Measurements from ENCODE around the gene TOR1A. TPM values are rescaled to one million over a fixed set of nuclear protein-coding genes. Genes with fewer than 3 reads are reported as not detected.
"Not testable (repeated sequence)": the region's sequence is repeated elsewhere in the genome, so short reads cannot be mapped to it uniquely, and the experiment has no call there.

The TOR1A gene
- total RNA-seq, 1 donor from 2014 or later = 21.8 TPM

DNA sequence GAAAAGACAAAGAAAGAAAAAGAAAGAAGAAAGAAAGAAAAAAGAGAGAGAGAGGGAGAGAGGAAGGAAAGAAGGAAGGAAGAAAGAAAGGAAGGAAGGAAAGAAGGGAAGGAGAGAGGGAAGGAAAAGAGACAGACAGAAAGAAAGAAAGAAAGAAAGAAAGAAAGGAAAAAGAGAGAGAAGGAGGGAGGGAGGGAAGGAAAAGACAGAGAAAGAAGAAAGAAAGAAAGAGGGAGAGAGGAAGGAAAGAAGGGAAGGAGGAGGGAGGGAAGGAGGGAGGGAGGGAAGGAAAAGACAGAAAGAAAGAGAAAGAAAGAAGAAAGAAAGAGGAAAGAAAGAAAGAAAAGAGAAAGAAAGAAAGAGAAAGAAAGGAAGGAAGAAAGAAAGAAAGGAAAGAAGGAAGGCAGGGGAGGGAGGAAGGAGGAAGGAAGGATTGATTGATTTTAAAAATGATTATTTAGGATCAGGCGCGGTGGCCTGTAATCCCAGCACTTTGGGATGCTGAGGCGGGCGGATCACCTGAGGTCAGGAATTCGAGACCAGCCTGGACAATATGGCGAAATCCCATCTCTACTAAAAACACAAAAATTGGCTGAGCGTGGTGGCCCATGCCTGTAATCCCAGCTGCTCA, 44.3 kb downstream of the TOR1A start:
- no peak for DNase-seq

DNA sequence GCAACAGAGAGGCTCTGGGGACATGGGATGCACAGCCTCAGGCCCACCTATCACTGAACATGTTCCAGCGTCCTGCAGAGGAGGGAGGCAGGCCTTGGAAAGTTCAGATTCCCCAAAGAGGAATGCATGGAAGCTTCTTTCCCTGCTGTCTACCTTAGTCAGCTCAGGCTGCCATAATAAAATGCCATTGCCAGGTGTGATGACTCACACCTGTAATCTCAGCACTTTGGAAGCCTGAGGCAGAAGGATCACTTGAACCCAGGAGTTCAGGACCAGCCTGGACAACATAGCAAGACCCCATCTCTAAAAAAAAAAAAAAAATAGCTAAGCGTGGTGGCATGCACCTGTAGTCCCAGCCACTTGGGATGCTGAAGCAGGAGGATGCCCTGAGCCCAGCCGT, 45.5 kb downstream of the TOR1A start:
- no peak for DNase-seq

DNA sequence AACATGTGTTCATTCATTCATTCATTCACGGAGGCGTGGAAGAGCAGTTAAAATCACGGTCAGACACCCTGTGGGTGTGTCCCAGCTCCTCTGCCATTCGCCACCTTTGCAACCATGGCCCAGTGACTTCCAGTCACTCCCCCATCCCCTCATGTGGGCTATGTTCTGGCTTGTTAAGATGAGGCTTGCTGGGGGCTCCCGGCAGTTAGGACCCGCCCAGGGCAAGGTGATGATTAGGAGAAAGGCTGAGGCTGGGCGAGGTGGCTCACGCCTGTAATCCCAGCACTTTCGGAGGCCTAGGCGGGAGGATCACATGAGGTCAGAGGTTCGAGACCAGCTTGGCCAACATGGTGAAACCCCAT, 46.2 kb downstream of the TOR1A start:
- no peak for DNase-seq

DNA sequence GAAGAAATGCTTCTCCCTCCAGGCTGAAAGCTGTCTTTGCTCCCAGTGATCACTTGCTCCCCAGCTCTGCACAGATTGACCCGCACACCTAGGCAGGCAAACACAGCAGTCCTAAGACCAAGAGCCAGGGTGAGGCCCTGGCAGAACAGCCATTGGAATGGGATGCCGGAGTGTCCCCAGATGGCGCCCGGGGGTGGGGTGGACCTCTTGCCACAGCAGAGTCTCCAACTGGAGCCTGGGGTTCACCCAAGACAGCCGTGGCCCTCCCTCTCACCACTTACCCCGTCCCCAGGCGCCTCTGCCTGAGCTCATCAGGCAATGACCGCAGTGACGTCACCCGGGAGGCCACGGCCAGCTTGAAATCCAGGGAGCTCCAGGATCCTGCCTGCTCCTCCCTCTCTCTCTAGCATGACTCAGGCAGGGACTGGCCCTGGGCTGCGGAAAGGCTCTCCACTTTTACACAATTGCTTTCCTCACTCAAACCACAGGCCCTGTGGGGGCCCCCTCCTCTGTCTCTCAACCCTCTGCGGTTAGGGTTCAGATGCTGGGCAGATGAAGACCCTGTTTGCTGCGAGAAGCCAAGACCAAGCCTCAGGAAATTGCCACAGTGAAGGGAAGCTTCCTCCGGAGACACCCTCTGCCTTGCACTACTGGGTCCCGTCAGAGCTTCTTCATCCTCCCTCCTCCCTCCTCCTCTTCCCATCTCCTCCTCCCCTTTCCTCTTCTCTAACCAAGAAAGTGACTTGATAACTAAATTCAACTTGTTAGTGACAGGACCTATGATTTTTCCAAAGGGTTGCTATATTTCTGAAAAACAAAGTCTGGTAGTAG, 46.8 kb downstream of the TOR1A start:
- DNase-seq = peak; percentile 67

DNA sequence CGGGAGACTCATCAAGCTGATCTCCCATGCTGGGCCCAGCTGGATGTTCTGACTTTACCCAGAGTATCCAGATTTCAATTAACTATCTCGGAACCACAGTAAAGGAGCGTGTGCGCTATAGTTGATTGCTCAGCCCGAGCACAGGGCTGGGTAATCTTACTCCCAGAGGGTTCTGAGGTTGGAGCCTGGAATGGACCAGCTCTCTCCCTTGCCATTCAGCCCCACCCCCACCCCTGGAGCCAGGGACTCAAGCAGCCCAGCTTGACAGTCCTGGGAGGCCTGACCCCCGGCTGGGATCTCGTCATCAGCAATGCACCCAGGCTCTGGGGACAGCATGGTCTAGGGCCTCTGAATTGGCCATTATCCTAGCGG, 47.4 kb downstream of the TOR1A start:
- no peak for DNase-seq

DNA sequence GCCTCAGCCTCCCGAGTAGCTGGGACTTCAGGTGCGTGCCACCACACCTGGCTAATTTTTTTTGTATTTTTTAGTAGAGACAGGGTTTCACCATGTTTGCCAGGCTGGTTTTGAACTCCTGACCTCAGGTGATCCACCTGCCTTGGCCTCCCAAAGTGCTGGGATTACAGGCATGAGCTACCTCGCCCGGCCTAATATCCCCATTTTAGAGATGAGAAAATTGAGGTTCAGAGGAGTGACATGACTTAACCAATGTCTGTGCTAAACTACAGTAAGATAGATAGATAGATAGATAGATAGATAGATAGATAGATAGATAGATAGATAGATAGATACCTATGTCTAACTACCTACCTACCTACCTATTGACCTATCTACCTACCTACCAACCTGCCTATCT, 47.8 kb downstream of the TOR1A start:
- not testable (repeated sequence) for DNase-seq

DNA sequence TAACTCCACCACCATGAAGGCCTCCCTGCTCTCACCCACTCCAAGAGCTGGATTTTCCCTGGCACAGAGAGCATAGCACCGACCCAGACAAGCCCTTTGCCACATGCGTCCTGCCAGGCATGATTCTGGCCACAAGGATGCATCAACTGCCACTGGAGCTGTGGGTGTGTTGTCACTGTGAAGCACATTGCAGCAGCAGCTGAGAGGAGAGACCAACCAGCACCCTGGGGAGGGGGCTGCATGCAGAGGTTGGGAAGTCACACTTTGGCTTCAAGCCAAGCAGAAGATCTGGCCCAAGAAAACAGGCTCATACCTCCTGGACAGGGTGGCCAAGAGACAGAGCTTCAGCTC, 48.5 kb downstream of the TOR1A start:
- DNase-seq = no peak

DNA sequence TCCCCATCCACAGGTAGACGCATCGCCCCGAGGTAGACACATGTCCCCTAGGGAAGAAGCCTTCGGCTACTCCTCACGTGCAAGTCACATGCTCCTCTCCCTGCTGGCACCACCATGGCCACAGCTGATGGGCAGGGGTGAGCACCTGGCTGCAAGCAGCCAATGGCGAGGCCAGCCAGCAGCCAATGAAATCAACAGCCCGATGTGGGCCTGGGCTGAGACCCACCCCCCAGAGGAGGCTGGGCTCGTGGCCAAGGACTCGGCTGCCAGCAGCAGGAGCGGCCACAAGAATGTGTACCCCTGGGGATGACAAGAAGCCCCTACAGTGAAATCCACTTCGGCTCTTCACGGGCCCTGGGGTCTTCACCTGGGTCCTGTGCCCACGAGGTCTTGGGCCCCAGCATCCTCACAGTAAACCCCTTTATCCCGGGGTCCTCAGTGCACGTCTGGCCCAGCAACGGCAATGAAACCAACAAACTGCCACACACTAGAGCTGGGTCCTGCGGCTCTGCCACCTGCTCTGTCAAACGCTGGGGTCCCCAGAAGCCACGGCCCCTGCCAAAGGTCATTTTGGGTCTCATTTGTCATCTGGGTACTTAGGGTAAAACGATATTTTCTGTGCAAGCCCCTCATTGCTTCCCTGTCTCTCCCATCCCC, 49.0 kb downstream of the TOR1A start:
- no peak for DNase-seq

DNA sequence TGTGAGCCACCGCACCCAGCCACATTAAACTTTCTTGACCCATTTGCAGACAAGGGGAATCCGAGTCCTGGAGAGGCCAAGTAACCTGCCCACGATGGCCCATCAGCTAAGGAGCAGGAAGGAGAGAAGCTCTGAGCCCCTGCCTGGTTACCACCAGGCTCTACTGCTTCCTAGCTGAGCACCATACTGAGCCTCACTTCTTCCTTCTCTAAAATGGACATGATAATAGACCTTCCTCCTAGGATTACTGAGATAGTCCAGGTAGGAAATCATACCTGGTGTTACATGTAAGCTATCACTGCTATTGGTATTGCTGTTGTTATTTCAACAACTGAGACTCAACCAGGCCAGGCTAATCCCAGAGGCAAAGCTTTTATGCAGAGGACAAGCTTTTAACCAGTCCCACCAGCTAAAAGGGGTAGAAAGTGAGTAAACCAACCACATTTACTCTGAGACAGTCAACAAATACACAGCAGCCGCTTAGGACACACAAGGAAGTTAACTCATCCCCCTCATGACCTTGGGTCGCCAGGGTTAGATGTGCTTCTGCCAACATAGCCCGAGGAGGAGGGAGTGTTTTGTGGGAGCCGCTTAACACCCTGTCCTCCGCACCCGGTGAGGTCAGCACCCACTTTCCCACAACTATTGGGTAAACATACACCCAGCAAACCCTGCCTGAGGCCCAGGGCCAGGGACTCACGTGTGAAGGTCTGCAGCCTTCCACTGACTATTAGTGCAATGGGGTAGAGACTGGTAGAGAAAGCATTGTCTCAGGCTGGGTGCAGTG, 50.5 kb downstream of the TOR1A start:
- no peak for DNase-seq

DNA sequence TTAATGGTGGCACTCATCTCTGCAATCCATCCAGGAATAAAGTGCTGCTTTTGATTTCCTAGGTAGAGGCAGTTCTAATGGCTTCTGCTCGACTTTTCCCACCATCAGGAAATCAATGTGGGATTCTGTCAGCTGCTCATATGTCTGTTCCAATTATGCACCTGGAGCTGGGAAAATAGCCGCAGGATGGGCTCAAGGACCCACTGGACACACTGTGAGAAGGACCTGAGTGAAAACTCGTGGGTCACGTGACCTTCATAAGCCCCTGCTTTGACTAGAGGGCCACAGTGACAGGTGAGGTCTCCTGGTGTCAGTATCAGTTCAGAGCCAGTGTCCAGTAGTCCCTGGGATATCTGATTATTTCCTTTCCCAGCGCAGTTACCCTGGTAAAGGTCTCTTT, 53.2 kb downstream of the TOR1A start:
- no peak for DNase-seq

DNA sequence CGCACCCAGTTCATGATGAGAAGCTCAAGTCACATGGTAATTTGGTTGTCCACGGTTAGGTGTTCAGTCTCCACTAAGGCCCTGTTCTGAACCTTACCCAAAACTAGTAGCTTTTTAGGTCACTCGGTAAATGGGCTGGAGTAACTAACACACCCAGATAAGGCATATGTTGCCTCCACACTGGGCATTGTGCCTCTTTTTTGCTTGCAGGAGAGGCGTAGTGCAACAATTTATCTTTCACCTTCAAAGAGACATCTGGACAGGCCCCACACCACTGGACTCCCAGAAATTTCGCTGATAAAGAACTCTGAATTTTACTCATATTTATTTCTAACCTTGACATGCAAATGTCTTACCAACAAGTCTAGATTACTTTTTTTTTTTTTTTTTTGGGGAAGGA, 54.3 kb downstream of the TOR1A start:
- DNase-seq = no peak

DNA sequence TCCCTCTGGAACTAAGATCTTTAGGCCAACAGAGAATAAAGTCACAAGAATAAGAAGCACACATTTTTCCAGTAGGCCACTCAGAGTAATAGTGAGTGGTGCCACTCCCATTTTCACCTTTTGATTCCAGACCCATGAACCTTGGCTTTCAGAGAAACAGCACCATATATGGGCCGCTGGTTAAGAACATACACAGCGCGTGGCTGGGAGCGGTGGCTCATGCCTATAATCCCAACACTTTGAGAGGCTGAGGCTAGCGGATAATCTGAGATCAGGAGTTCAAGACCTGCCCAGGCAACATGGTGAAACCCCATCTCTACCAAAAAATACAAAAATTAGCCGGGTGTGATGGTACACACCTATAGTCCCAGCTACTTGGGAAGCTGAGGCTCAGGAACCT, 55.5 kb downstream of the TOR1A start:
- no peak for DNase-seq

DNA sequence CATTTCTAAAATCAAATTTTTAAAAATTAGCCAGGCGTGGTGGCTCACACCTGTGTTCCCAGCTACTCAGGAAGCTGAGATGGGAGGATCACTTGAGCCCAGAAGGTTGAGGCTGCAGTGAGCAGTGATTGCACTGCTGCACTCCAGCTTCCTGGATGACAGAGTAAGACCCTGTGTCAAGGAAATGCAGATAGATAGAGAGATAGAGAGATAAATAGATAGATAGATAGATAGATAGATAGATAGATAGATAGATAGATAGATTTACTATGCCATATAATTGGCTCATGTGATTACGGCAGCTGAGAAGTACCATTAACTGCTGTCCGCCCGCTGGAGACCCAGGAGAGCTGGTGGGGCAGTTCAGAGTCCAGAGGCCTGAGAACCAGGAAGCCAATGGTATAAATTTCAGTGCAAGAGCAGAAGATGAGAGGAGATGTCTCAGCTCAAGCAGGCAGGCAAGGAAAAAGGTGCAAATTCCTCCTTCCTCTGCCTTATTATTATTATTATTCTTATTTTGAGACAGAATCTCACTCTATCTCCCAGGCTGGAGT, 58.1 kb downstream of the TOR1A start:
- DNase-seq = no peak

DNA sequence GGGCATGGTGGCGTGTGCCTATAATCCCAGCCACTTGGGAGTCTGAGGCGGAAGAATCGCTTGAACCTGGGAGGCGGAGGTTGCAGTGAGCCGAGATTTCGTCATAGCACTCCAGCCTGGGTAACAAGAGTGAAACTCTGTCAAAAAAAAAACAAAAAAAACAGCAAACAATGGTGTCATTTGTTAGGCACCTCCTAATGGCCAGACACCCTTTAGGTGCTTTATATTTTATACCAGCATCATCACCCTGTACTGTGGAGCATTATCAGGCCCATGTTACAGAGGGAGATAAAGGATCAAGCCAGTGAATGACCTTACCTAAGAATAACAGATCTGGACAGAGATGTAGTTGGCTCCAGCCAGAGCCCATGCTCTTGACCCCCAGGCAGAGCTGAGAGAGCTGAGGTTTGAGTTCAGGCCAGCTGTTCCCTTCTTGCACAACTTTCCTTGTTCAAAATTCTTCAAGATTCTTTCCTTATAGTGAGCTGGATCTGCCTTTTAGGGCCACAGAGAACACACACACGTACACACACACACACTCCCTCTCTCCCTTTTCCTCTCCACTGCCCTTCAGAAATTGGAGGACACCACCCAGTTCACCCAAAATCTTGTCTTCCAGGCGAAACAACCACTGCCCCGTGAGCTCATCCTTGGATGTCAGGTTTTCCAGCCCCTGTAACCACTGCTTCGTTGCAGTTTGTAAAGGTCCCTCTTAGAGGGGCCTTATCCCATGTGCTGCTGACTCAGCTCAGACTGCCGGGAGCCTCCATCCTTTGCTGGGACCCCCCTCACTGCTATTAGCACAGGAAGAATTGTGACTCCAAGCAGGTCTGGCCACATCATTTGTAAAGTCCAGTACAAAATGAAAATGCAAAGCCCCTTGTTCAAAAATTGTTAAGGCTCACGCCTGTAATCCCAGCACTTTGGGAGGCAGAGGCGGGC, 60.7 kb downstream of the TOR1A start:
- no peak for DNase-seq

Small RNAs within 50 kb of the gene (small RNA-seq; reads per million reads assigned to genes)
- not detected for gene MIR6855

Other genes starting within 250 kb of the TOR1A start
- gene C9orf50, start 203.0 kb downstream of the TOR1A start, total RNA-seq = not detected
- 11.2 TPM for gene NTMT1, start 198.0 kb downstream of the TOR1A start, total RNA-seq
- 10.1 TPM for gene ASB6, start 182.0 kb downstream of the TOR1A start, total RNA-seq
- gene PRRX2, start 158.5 kb downstream of the TOR1A start, total RNA-seq = 0.16 TPM
- 3.3 TPM for gene PTGES, start 71.1 kb downstream of the TOR1A start, total RNA-seq
- 39.5 TPM for gene TOR1B, start 21.0 kb downstream of the TOR1A start, total RNA-seq
- 40.2 TPM for gene C9orf78, start 11.1 kb upstream of the TOR1A start, total RNA-seq
- gene USP20, start 11.3 kb upstream of the TOR1A start, total RNA-seq = 9.8 TPM
- 59.9 TPM for gene FNBP1, start 219.1 kb upstream of the TOR1A start, total RNA-seq
- 22.3 TPM for gene GPR107, start 229.8 kb upstream of the TOR1A start, total RNA-seq